SW480 (cell line): ENCODE results near the gene RNU6-7.

Experiments
- DNase-seq: peaks from one replicate; pipeline ENCODE4 v3.0.0-alpha.2; 2016; ENCODE audit warnings: low spot score

The RNU6-7 gene

DNA sequence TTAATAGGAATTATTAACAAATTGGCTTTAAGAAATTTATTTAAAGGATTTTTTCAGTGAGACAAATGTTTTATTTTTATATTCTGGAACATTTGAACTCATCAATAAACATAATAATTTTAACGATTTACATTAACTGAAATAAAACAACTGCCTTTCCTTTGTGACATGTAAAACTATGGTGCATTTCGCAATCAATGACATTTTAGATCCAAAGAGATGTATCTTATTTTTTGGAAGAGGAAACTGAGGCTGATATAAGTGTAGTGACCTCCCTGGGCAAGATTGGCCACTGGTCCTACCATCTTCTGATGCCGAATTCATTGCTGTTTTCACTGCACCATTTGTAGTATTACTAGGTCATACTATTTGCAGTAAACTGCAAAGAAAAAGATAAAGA, 3.7 kb downstream of the RNU6-7 start:
- no peak for DNase-seq

DNA sequence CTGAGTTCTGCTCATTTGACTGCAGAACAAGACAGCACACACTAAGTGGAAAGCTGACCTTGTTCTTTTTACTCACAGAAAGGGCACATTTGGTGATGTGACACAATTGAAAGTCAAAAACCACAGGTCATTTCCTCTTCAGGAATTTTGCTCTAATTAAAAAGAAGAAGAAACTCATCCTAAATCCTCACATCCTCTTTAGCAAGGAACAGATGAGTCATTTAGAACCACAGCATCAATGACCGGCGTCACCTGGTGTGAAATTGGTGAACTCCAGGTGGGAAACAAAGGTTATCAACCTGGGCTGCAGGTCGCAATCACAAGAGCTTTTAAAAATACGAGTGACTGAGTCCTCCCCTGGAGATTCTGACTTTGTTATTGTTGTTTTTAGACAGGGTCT, 4.1 kb downstream of the RNU6-7 start:
- peak; percentile 44 for DNase-seq

DNA sequence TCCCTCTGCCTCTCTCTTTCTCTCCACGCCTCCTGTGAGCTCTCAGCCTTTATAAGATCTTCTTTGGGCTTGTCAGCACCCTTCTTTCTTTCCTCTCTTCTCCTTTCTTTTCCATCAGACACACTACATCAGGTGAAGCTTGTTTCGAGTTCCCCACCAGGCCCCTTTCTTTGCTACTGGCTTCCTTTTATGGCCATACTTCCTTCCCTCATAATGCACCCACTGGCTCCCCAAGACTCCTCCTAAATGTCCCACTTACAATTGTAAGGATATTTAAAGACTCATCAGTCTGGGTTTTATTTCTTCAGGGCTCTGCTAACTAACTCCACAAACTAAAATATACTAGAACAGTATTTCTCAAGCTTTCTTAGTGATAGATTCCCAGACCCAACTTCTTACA, 4.7 kb downstream of the RNU6-7 start:
- DNase-seq = no peak

- no peak for DNase-seq
Observed at GRCh38 chr14:32208490-32208889, 6.6 kb downstream of the RNU6-7 start.

GRCh38 chr14:32209471-32209870, 7.6 kb downstream of the RNU6-7 start:
- no peak for DNase-seq

GRCh38 chr14:32211068-32211404, 9.2 kb downstream of the RNU6-7 start:
- no peak for DNase-seq

DNA sequence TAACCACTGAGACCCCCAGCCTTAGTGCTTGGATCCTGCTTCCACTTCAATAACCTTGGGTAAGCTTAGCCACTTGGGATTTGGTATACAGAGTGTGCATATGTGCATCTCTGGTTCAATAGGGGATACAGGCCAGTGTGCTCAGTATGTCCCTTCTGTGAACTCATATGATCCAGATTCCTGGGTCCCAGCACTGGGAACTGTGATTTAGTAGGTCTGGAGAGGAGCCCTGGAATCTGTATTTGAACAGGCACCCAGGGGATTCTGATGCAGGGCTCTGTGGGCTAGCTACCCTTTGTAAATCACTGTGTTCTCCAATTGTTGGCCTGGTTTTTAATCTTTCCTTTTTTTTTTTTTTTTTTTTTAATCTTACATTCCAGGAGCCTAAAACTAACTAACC, 11.0 kb downstream of the RNU6-7 start:
- no peak for DNase-seq

- DNase-seq = peak; percentile 77
Observed at GRCh38 chr14:32217301-32217700, 15.5 kb downstream of the RNU6-7 start.

- DNase-seq = peak; percentile 71
Observed at GRCh38 chr14:32224737-32225377, 23.0 kb downstream of the RNU6-7 start.

- DNase-seq = no peak
Observed at GRCh38 chr14:32225378-32225920, 23.6 kb downstream of the RNU6-7 start.

GRCh38 chr14:32226056-32226455, 24.2 kb downstream of the RNU6-7 start:
- DNase-seq = no peak

GRCh38 chr14:32230181-32230580, 28.3 kb downstream of the RNU6-7 start:
- DNase-seq = peak; percentile 18

DNA sequence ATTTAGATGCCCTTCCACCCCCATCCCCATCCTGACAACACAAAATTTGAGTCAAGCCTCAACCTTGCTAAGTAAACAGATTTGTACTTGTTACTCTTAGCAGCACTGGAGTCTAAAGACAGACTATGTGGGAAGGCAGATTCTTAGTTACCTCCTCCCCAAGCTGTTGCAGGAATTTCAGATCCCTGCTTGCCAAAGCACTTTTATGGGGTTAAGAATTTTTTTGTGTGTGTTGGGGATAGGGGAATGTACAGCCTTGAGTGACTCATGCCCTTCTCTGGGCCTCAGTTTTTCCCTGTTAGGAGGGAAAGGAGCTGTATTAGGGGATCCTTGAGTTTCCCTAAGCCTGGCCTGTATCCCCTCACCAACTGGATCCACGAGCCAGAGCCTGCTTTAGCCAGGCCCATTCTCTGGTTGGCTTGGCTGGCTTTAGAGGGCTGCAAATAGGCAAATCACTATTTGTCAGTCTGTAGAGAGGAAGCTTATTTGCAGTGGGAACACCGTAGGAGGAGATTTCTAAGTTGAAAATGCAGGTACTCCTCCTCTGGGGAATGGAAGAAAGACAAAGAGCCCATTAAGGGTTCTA, 28.9 kb downstream of the RNU6-7 start:
- no peak for DNase-seq

DNA sequence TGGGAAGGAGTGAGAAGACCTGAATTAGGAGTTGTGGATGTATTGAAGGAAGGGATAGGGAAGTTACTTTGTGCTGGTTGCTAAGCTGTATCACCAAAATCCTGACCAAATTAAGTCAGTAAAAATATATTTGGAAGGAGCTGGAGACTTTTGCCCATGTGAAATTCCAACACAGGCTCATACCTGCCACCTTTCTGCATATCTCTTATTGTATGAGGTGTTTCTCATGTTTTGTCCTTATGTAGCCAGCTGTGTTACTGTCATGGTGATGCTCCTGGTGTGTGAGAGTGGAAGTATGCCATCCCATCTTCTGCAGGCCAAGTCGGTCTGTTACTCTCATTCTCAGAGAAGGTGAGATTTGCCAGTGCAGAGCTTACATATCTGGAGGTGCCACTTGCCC, 30.6 kb downstream of the RNU6-7 start:
- DNase-seq = no peak

DNA sequence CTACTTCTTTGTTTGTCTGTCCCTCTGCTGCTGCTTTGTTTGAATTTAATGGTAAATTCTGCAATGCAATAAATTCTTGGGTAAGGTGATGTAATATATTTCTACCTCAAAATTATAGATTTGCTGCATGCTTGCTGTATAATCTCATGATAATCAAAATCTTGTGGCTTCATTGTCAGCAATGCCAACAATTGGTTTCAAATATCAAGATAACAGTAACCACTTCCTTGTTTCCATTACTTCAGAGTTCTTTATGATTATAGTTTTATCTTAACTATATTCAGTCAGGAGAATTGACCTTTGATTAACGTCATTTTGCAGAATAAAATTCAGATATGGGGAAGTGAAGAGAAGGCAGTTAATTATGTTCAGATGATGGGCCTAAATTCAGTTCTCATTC, 31.4 kb downstream of the RNU6-7 start:
- DNase-seq = no peak

DNA sequence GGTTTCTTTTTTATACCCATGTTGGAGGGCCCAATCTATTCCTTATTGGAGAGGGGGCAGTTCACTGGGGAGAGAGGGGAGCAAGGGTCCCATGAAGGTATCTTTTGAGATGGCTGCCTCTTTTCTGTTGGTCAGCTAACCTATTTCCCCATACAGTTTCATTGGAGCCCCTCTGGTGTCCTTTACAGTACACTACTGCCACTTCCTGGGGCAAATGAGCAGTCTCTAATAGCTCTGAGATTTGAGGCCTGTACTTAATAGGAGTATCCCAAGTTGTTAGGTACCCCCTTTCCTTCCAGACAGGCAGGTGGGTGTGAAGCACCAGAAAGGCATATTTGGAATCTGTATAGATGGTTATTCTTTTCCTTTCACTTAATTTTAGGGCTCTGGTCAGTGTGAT, 42.6 kb downstream of the RNU6-7 start:
- DNase-seq = no peak

GRCh38 chr14:32246751-32247150, 44.9 kb downstream of the RNU6-7 start:
- DNase-seq = no peak

DNA sequence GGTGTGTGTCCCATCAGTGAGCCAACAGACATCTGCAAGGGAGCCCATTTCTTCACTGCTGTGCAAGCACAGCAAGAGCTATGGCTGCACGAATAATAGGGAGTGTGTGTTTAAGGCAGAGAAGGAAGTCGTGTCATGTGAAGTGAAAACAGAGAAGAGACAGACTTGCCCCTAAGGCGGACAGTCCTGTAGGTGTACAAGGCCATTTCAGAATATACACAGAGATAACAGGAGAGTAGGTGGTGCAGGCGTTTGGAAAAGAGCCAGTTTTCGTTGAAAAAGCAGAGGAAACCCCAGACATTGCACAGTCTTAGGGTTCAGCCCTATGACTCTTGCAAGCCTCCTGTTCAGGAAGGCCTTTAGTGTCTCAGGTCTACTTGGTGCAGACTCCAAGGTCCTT, 47.5 kb downstream of the RNU6-7 start:
- no peak for DNase-seq

DNA sequence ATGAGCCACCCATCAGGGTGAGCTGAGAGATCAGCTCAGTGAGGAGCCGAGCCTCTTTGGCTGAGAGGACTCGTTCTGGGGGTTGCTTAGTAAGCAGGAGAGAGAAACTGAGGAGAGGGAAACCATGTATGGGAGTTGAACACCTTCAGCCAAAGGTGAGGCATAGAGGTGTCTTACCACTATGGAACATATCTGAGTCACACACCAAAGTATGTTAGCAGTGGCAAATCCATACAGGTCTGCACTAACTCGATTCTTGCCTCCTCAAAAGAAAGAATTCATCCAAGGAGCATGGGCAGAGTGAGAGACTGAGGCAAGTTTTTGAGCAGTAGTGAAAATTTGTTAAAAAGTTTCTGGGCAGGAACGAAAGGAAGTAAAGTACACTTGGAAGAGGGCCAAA, 47.9 kb downstream of the RNU6-7 start:
- no peak for DNase-seq

GRCh38 chr14:32250681-32251080, 48.8 kb downstream of the RNU6-7 start:
- no peak for DNase-seq

DNA sequence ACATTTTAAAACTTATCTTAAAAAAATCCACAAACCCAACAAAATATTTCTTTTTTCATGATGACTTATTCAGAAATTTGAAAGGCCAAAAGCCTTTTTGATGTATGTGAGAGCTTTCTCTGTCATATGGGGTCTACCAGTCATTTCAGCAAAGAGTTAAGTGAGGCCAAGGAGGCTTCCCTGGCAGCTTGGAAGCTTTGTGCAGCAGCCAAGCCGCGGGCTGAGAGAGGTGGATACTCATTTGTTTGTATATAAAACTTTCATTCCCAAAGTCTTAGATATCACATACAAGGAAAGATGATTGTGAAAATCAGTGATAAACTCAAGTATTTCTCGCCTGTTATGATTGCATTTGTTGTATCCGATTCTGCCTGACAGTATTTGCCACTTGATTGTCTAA, 49.7 kb downstream of the RNU6-7 start:
- no peak for DNase-seq
